HG03378 (cell line): ENCODE results near the gene SP100.
"Not testable (repeated sequence)": the region's sequence is repeated elsewhere in the genome, so short reads cannot be mapped to it uniquely, and the experiment has no call there.

Source experiments
- ATAC-seq: cut with Tn5 transposase; IDR thresholded peaks from one replicate; pipeline ENCODE4 v1.9.1; 2021; ENCODE audit warnings: mild to moderate bottlenecking, moderate library complexity; ENCODE audit not compliant: unreplicated experiment

Gene SP100

DNA sequence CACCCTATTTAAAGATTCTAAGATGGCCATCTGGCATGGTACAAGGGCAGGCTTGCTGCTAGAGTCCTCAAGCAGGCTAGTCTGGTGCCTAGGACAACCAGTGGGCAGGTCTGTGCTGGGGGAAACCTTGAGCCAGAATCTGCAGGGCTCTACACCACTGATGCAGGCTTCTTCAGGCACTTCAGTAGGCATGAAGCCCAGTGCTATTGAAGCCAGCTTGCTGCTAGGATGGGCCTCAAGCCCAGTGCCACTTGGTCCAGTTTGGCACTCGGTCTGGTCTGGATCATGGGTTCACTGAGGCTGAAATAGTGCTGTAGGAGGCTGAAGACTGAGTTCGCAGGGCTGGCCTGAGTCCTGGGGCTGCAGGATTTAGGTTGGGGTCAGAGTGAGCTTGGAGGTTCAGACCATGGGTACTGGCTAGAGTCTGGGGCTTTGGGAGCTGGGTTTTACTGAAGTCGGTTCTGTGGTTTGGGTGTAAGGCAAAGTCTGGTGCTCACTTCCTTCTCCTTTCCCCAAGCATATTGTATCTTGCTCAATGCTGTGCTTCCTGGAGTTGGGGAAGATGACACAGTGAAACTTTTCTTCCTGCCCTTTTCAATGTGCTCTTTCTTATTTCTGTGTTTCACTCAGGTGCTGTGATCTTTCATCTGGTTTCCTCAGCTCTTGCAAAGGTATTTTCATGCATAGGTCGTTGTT lies 41.2 kb downstream of the SP100 start:
- no peak for ATAC-seq

DNA sequence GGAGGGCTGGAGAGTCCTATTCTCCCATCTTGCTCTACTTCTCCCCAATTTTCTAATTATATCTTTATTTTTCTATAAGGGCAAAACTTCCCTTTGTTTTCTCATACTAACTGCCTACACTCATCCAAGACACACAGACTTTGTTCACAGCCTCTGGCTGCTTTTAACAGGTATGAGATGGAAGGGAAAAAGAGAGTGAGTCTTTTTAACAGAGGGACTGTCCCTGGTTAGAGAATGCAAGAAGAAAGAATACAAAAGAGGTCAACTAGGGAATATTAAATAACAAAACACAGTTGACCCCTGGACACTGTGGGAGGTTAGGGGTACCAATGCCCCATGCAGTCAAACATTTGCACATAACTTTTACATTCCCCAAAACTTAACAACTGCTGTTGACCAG lies 41.8 kb downstream of the SP100 start:
- no peak for ATAC-seq

DNA sequence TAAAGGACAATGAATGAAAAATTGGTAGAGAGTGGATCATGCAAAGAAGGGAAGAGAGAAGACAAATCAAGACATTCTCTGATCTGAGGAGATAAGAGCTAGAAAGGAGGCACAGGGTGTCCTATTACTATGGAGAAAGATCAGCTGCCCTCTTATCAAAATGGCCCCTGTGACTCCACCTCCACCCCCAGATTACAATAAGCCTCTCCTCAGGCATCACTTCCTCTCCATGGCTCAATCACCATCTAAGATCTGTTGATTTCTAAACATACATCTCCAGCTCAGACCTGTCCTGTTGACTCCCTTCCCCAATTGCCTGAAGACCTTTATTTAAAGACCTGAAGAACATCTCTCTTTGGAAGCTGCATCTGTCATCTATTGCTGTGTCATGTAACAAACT lies 43.2 kb downstream of the SP100 start:
- no peak for ATAC-seq

DNA sequence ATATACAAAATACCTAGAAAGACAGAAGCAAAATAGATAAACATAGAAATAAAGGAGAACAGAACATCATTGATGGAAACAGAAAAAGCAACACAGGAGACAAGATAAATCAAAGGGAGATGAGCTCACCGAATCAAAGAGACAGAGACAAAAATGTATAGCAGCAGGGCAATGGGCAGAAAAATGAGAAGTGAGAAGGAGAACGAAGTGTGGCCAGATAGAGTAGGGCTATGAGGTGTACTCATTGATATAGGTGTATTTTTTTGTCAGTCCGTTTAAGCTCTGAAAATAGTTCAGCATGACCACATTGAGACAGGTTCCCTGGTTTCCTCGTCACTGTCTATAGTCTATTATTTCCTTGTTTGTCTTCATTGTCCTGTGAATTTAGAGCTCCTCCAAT lies 55.1 kb downstream of the SP100 start:
- ATAC-seq = no peak

DNA sequence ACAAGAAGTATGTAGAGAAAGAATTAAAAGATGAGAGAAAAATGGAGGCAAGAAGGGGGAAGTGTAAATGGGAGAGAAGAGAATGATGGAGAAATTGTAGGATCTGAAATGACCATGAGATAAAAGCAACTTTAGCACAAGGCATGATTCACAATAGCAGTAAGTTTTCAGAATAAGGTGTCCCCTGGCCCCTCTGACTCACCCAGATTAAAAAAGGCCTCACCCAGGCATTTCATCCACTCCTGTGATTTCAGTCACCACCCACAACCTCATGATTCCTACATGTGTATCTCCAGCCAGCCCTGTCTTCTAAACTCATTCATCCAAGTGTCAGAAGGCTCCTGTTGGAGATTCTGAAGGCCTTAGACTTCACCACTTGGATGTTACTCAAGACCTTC lies 56.6 kb downstream of the SP100 start:
- no peak for ATAC-seq

DNA sequence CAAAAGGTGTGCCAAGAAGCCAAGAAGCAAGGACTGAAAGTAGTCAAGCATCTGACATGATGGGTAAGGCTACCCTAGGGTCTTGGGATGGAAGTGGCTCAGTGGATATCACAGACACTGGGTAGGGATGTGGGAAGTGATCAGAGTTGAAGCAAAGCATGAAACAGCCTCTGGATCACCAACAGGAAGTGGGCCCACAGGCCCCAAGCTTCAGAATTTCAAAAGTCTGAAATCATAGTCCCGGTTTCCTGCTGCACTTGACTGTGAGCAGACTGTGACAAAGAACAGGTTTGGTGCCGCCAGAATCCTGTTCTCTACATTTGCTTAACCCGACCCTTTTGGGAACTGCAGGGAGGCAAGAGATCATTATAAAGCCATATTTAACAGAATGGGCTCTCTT lies 57.4 kb downstream of the SP100 start:
- ATAC-seq = no peak

DNA sequence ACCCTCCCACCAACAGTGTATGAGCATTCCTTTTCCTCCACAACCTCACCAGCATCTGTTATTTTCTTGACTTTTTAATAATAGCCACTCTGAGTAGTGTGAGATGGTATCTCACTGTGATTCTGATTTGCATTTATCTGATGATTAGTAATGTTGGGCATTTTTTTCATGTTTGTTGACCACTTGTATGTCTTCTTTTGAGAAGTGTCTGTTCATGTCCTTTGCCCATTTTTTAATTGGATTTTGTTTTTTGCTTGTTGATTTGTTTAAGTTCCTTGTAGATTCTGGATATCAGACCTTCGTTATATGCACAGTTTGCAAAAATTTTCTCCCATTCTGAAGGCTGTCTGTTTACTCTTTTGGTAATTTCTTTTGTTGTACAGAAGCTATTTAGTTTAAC lies 59.1 kb downstream of the SP100 start:
- no peak for ATAC-seq

DNA sequence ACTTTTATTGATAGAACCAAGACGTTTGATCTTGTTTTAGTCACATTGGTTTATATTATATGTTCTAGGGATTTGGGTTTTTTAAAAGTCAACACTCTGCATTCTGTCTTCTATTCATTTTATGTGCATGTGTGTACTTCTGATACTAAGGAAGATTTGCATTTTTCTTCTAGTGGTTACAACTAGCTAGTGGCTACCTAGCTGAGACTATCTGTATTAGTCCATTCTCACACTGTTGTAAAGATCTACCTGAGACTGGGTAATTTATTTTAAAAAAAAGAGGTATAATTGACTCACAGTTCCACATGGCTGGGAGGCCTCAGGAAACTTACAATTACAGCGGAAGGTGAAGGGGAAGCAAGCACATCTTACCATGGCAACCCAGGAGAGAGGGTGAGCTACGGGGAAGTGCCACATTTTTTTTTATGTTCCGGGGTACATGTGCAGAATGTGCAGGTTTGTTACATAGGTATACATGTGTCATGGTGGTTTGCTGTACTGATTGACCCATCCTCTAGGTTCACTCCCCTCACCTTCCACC lies 69.9 kb downstream of the SP100 start:
- no peak for ATAC-seq

DNA sequence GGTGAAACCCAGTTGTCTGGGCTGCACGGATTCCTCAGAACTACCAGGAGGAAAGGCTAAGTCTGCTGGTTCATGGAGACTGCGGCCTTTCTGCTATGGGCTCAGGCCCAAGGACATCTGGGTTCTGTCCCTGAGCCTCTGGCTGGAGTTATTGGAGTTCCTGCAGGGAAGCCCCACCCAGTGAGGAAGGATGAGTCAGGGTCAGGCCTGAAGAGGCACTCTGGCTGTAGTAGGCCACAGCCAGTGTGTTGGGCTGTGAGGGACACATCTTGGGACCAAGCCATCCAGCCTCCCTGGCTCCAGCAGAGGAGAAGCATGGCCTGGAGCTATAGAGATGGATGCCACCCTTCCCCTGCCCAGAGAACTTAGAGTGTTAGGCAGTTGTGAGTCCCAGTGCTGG lies 75.2 kb downstream of the SP100 start:
- not testable (repeated sequence) for ATAC-seq

DNA sequence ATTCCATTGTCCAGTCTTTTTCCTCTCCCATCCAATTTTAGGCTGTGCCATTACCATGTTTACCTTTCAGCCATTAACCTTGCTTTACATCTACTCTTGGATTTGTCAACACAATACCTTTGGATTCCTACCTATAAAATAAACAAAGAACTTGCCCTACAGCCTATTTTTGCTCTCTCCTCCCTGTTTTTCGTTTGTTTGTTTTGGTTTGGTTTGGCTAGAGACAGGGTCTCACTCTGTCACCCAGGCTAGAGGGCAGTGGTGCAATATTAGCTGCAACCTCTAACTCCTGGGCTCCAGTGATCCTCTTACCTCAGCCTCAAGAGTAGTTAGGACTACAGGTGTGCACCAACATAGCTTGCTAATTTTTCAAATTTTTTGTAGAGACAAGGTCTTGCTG lies 76.1 kb downstream of the SP100 start:
- ATAC-seq = no peak

DNA sequence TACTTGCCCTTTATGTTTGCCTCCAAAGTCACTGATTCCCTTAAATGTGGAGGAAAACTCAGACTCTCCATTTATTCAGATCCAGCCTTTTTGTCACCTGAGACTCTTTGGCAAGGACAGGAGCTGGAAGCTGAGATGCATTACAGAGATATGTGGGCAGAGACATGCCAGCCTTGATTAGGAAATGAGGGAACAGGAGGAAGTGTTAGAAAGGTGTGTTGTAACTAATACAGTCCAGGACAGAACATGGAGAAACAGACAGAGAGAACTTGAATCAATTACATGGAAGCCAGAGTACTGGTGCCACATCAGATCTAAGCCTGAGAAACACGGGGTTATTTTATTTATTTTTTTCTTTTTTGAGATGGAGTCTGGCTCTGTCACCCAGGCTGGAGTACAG lies 79.0 kb downstream of the SP100 start:
- ATAC-seq = no peak

DNA sequence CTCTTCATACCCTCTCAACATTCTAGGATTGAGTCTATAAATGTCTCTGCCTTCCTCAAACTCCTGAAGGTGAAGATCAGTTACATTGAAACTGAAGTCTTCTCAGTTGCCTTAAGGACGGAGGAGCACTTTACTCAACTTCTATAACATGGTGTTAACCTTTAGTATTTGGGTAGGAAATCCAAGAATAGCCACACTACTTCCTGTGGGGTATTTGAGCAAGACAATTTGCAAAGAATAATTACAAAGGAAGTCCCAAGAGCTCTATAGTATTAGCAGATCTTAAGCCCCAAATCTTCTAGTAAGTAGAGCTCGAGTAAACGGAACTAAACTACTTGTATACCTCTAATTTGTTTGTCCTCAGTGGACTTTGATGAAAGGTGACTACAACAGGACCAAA lies 80.9 kb downstream of the SP100 start:
- ATAC-seq = peak; percentile 81

DNA sequence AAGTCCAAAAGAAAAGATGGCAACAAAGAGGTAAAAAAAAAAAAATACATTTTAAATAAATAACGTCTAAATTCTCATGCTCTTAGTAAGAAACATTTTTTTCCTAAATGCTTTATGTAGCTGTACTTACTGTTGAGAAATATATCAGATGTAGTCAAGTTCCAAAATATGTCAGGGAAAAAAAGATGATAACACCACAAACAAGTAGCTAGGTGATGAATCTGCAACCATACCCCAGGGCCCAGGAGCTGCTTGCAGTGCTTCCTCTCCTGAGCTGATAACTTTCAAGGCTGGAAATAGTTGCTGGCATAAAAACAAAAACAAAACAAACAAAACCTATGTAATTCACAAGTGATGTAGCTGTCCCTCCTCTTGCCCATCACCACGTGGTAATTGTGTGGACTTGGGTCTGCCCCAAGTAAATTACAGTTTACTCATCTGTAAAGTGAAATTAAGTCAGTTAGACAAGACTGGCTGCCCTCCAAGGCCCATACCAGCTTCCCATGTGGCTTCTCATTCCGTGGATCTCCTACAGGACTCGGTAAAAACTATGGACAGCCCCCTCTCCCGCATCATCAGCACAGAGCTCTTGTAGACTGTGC lies 82.6 kb downstream of the SP100 start:
- no peak for ATAC-seq

DNA sequence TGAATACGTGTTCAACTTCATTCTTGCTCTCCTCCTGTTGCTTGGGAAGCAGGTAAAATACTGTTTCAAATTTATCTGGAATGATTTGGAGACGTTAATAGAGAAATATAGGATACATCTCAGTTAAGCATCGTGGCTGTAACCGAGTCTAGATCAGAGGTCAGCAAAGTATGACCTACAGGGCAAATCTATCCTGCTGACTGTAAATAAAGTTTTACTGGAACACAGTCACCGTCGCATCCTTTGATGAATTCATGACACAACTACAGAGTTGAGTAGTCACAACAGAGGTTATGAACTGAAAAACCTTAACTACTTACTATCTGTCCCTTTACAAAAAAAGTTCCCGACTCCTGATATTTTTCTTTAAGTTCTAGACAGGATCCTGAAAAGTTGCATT lies 86.6 kb downstream of the SP100 start:
- ATAC-seq = no peak

DNA sequence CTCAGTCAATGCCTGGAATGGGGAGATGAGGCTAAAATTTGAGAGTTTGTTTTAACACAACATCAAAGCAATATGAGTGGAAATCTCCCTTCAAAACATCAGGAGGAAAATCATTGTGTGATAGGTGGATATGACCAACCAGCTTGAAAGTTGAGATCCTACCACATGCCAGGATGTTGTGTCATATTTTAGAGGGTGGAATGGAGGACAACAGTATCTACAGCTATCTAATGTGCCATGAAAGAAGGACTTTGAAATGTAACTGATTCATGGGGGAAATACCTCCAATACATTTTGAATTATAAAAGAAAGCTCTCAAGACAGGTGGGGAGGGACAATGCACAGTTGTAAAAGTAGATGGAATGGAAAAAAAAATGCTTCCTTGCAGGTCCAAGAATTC lies 87.8 kb downstream of the SP100 start:
- no peak for ATAC-seq

DNA sequence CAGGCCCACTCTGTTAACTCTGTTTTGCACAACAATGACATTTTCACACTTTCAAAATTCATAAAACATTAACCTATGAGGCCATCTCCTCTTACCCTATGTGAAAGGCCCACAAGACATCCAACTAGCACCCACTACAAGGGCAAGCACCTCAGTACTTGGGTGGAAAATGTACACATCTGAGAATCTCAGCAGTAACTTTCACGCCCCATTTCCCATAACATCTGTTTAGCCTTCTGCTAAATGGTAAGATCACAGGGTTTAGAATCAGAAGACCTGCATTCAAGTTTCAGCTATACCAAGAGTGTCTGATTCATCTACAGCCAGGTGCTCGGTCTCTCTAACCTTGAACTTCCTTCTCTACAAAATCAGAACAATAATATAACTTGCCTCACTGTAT lies 89.2 kb downstream of the SP100 start:
- ATAC-seq = peak; percentile 92

DNA sequence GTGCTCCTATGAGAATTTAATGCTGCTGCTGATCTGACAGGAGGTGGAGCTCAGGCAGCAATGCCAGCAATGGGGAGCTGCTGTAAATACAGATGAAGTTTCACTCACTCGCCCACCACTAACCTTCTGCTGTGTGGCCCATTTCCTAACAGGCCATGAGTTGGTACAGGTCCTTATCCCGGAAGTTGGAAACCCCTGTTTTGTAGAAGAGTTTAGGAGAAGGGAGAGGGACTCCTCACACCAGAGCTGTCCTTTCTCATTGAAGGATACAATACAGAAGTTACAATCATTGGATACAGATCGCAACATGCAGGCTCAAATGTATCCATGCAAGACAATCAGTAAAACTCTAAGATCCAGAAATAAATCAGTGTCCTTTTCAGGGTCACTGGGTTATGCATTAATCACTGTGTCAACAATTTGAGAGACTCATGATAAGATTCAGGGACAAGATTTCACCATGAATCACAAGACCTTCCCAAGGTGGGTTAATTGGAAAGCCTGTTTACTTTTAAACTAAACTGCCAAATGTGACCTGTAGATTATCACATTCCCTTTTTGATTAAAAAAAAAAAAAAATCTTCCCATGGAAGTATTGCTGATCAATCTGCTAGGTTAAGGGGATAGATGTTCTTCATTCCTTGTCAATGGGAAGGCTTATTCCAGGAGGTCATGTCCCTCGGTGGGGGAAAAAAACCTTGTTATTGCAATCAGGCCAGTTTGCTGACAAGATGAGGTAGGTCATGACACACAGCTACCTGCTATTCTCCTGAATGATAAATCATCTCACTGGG lies 97.2 kb downstream of the SP100 start:
- ATAC-seq = no peak

DNA sequence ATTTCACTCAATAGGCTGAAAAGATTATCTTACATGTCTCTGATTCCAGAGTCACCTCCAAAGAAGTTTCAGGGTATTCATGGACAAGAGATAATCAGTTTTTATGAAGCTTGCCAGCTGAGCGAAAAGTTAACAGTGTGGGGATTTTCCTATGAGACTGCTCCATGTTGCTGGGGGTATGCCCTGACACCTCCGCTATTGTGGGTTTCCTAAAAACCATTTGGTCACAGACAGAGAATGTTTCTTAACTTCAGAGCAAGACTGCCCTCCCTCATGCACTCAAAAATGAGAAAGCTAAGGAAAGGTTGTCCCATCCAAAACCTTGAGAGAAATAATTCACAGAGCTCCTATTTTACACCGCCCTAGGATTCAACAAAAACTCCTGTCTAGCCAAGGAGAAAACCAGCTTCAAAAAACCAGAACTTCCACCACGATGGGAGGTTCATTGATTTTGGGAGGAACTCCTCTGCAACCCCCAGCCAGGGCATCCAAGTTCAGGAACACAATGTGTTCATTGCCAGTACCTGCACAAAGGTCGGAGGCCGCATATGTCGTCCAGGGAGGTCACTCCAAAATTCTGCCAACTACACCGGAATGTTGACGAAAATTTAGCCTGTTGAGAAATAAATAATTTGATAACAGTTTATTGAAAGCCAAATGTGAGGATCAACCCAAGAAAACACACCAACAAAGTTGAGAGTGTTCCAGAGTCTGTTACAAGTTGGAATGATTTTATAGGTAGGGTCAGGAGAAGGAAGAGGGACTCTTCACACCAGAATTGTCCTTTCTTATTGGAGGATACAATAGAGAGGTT lies 104.3 kb downstream of the SP100 start:
- ATAC-seq = no peak

DNA sequence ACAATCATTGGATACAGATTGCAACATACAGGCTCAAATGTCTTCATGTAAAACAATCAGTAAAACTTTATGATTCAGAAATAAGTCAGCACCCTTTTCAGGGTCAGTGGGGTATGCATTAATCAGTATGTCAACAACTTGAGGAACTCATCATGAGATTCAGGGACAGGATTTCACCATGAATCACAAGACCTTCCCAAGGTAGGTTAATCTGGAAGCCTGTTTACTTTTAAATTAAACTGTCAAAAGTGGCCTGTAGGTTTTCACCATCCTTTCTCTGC lies 104.8 kb downstream of the SP100 start:
- ATAC-seq = no peak

DNA sequence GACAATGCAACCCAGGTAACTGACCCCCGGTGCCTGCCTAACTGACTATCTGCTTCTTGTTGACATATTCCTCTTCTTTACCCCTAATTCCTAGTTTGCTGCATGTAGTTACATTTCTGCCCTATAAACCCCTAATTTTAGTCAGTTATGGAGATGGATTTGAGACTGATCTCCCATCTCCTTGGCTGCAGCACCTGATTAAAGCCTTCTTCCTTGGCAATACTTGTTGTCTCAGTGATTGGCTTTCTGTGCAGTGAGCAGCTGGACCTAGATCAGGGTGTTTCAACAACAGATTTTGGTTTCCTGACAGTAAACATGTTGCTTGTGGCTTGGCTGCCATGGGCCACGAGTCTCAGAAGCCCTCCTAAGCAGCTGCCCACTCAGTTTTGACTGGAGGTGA lies 105.4 kb downstream of the SP100 start:
- ATAC-seq = no peak

DNA sequence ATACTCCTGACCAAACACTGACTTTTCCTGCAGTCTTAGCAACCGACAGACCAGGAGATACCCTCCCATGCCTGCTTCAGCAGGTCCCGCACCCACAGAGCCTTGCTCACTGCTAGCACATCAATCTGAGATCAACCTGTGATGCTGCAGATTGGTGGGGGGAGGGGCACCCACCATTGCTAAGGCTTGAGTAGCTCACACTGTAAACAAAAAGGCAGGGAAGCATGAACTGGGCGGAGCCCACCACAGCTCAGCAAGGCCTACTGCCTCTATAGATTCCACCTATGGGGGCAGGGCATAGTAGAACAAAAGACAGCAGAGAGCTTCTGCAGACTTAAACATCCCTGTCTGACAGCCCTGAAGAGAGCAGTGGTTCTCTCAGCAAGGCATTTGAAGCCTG lies 109.7 kb downstream of the SP100 start:
- ATAC-seq = no peak
